ENCODE measurements around the gene DNHD1. TPM values are rescaled to one million over a fixed set of nuclear protein-coding genes. Genes with fewer than 3 reads are reported as not detected.

DNHD1 gene
- total and polyA plus RNA-seq, 2 of the 13 experiments (the other 11 are each of a cell fraction or from before 2014, with no cell fraction given), result 2.7 to 9.3 TPM

GRCh38 chr11:6584528-6584927, 87.4 kb downstream of the DNHD1 start:
- Histone ChIP-seq H3K4me2 (ENCODE audit: low read depth, low read length) (no peak overlapping the region), H3K4me3 (replicated peaks in 1 of 3; ENCODE audit: insufficient read depth in 1 of 3, low read depth in 2 of 3, low read length in 3 of 3) (no peak overlapping the region), H3K36me3 (replicated peaks in 1 of 2; ENCODE audit: control insufficient read depth in 1 of 2, insufficient read depth in 2 of 2, low read length in 2 of 2) (no peaks in the 10 kb centered on the region), H3K9ac (ENCODE audit: insufficient read depth, low read depth, low read length) (no peak overlapping the region), H3K27ac (ENCODE audit: extremely low read length, insufficient read depth, low read length) (no peak overlapping the region), H3K79me2 (ENCODE audit: insufficient read depth, low read length) (no peaks in the 10 kb centered on the region), H3K9me3 (ENCODE audit: low read length) (peaks cover 17% of the 10 kb centered on the region), H2AFZ (ENCODE audit: low read length) (no peak overlapping the region), H3K27me3 (ENCODE audit: control insufficient read depth in 1 of 2, insufficient read depth in 2 of 2, low read length in 2 of 2) (no peaks in the 10 kb centered on the region), H4K20me1 (ENCODE audit: insufficient read depth, low read length) (no peaks in the 10 kb centered on the region), H3K4me1 (ENCODE audit: insufficient read depth, low read length) (no peaks in the 10 kb centered on the region)
- ATAC-seq, result no peak
- POLR2A ChIA-PET, result no interaction called here
- TF ChIP-seq TOPORS (CRISPR knock-in tag; IDR thresholded peaks at IDR 0.05) (no peak), ZNF431 (CRISPR knock-in tag; IDR thresholded peaks at IDR 0.05; ENCODE audit: borderline replicate concordance, low read depth) (no peak), ZNF678 (CRISPR knock-in tag; IDR thresholded peaks at IDR 0.05) (no peak), ZNF598 (CRISPR knock-in tag; IDR thresholded peaks at IDR 0.05; ENCODE audit: borderline replicate concordance) (no peak), HOXA7 (CRISPR knock-in tag; IDR thresholded peaks at IDR 0.05) (no peak), SIN3A (IDR thresholded peaks at IDR 0.05; ENCODE audit: borderline replicate concordance, low read depth, low read length) (no peak), TIGD3 (CRISPR knock-in tag; IDR thresholded peaks at IDR 0.05; ENCODE audit: borderline replicate concordance) (no peak), GTF3A (CRISPR knock-in tag; conservative IDR thresholded peaks at IDR 0.05) (no peak), ZNF83 (CRISPR knock-in tag; IDR thresholded peaks at IDR 0.05; ENCODE audit: borderline replicate concordance) (no peak), CHD2 (IDR thresholded peaks at IDR 0.05; ENCODE audit: low read depth, low read length) (no peak), ZNF839 (CRISPR knock-in tag; IDR thresholded peaks at IDR 0.05; ENCODE audit: borderline replicate concordance) (no peak), HNRNPK (IDR thresholded peaks at IDR 0.05; ENCODE audit: low read depth, low read length, poor library complexity, severe bottlenecking) (no peak), FOSL1 (CRISPR knock-in tag; IDR thresholded peaks at IDR 0.05; ENCODE audit: borderline replicate concordance) (no peak), ZBTB43 (CRISPR knock-in tag; conservative IDR thresholded peaks at IDR 0.05) (no peak), CBFB (CRISPR knock-in tag; IDR thresholded peaks at IDR 0.05) (no peak), THYN1 (CRISPR knock-in tag; IDR thresholded peaks at IDR 0.05; ENCODE audit: borderline replicate concordance, low read depth) (no peak), MTA3 (CRISPR knock-in tag; IDR thresholded peaks at IDR 0.05) (no peak), NPAS2 (CRISPR knock-in tag; IDR thresholded peaks at IDR 0.05; ENCODE audit: borderline replicate concordance) (no peak), ZNF567 (CRISPR knock-in tag; IDR thresholded peaks at IDR 0.05; ENCODE audit: borderline replicate concordance) (no peak)
- in situ Hi-C loops (cut with HindIII; ENCODE audit: extremely low pct_ligation_motif_present, low pct_unique_long_range_greater_than_20kb), result no loop called here
- DNase-seq (ENCODE audit: low spot score), result no peak
- intact Hi-C loops (cut with micrococcal nuclease; ENCODE audit: unreplicated experiment), result no loop called here
- no TSS peak for BruUV-seq (replicated peaks)
- FAIRE-seq, result no peak
- CTCF ChIA-PET (ENCODE audit: low intra/inter-chr PET ratio, low total read pairs), result no interaction called here
- 77% methylated on average over 4 of the region's 4 CpGs for WGBS (ENCODE audit: low lambda C conversion rate)

Measured in HepG2 (cell line).